ENCODE results near the gene TCF15. TPM values are rescaled to one million over a fixed set of nuclear protein-coding genes. Genes with fewer than 3 reads are reported as not detected.

The TCF15 gene
- total RNA-seq, 1 donor from 2014 or later, result not detected

DNA sequence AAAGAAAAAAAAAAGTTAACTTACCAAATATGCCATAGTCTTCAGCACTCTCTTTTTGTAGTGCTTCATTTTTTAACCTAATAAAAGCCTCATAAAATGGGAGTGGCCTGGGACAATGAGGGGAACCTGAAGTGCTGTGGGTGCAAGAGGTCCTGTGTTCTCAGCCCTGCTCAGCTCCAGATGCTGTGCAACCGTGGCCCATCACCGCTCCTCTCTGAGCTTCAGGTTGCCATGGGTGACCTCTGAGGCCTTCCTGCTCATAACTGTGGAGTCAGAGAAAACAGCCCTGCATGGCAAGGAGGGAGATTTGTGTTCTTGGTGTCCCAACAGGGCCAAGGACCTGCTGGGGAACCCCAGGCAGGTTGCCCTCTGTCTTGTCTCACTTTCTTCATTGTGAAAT is 10.0 kb downstream of the TCF15 start:
- TF ChIP-seq POLR2A (IDR thresholded peaks at IDR 0.05) (no peak), POLR2AphosphoS5 (IDR thresholded peaks at IDR 0.05; ENCODE audit: insufficient read depth in 1 of 2, low read depth in 1 of 2) (no peak)
- TF ChIP-seq, protein P1, sequence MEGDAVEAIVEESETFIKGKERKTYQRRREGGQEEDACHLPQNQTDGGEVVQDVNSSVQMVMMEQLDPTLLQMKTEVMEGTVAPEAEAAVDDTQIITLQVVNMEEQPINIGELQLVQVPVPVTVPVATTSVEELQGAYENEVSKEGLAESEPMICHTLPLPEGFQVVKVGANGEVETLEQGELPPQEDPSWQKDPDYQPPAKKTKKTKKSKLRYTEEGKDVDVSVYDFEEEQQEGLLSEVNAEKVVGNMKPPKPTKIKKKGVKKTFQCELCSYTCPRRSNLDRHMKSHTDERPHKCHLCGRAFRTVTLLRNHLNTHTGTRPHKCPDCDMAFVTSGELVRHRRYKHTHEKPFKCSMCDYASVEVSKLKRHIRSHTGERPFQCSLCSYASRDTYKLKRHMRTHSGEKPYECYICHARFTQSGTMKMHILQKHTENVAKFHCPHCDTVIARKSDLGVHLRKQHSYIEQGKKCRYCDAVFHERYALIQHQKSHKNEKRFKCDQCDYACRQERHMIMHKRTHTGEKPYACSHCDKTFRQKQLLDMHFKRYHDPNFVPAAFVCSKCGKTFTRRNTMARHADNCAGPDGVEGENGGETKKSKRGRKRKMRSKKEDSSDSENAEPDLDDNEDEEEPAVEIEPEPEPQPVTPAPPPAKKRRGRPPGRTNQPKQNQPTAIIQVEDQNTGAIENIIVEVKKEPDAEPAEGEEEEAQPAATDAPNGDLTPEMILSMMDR (IDR thresholded peaks at IDR 0.05), result no peak

DNA sequence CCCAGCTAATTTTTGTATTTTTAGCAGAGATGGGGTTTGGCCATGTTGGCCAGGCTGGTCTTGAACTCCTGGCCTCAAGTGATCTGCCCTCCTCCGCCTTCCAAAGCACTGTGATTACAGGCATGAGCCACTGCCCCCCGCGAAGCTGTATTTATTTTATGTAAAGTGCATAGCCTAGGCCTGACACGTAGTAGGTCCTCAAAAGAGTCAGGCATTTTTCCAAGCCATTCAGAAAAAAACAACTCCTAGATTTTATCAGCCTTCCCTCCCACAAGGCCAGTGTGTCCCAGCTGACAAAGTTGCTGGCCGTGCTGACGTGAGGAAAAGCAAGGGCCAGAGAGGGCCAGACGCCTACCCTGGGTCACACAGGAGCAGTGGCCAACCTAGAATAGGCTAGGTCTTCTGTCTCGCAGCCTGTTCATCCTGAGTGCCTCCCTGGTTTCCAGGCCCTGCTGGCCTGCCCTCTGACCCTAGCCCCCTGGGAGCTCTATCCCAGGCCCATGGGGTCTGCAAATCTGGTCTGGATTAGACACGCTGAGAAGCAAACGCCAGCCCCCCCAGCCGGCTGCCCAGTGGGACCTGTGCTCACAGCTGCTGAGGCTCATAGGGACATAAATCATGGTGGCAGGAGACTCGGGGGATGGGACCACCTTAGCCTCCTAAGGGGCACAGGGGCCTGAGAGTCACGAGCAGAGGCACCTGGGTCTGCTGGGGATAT is 11.8 kb downstream of the TCF15 start:
- DNase-seq (ENCODE audit: extremely low spot score in 2 of 2), result no peak
- intact Hi-C loops (cut with DNase I), result no loop called here
- Histone ChIP-seq H3K27me3 (no peaks in the 10 kb centered on the region), H3K4me1 (no peaks in the 10 kb centered on the region), H3K9me3 (no peaks in the 10 kb centered on the region), H3K27ac (no peak overlapping the region), H3K36me3 (no peaks in the 10 kb centered on the region), H3K4me3 (no peak overlapping the region)
- TF ChIP-seq, protein P1 (IDR thresholded peaks at IDR 0.05), result no peak
- TF ChIP-seq POLR2AphosphoS5 (IDR thresholded peaks at IDR 0.05; ENCODE audit: insufficient read depth in 1 of 2, low read depth in 1 of 2) (no peak), POLR2A (IDR thresholded peaks at IDR 0.05) (no peak)

More for the DNA sequence above, 10.0 kb downstream of the TCF15 start:
- H3K36me3 ChIP-seq, result no peaks in the 10 kb centered on the region
- H3K27ac ChIP-seq, result no peak overlapping the region
- H3K9me3 ChIP-seq, result no peaks in the 10 kb centered on the region
- no peak overlapping the region for H3K4me3 ChIP-seq
- DNase-seq (ENCODE audit: extremely low spot score in 2 of 2), result no peak
- no peaks in the 10 kb centered on the region for H3K27me3 ChIP-seq
- H3K4me1 ChIP-seq, result no peaks in the 10 kb centered on the region
- intact Hi-C loops (cut with DNase I), result no loop called here

DNA sequence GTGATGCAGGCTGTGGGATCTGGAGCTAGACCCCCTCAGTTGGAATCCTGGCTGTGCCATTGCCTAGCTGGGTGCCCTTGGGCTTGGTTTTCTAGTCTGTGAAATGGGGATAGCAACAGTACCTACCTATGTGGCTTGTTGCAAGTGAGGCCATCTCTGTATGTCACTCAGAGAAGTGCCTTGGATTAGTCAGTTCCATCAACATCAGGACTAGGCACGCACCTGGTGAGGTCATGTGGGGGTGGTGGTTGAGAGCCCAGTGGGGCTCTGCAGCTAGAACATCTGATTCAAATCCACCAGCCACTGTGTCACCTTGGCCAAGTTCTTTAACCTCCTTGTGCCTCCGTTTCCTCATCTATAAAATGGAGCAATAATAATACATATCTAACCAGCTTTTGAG is 12.5 kb downstream of the TCF15 start:
- DNase-seq (ENCODE audit: extremely low spot score in 2 of 2), result no peak
- TF ChIP-seq, protein P1 (IDR thresholded peaks at IDR 0.05), result no peak
- TF ChIP-seq POLR2A (IDR thresholded peaks at IDR 0.05), result no peak
- no peak for TF ChIP-seq POLR2AphosphoS5 (IDR thresholded peaks at IDR 0.05; ENCODE audit: insufficient read depth in 1 of 2, low read depth in 1 of 2)
- intact Hi-C loops (cut with DNase I), result no loop called here
- H3K4me3 ChIP-seq, result no peak overlapping the region
- no peaks in the 10 kb centered on the region for H3K27me3 ChIP-seq
- no peaks in the 10 kb centered on the region for H3K36me3 ChIP-seq
- H3K9me3 ChIP-seq, result no peaks in the 10 kb centered on the region
- no peak overlapping the region for H3K27ac ChIP-seq
- no peaks in the 10 kb centered on the region for H3K4me1 ChIP-seq

DNA sequence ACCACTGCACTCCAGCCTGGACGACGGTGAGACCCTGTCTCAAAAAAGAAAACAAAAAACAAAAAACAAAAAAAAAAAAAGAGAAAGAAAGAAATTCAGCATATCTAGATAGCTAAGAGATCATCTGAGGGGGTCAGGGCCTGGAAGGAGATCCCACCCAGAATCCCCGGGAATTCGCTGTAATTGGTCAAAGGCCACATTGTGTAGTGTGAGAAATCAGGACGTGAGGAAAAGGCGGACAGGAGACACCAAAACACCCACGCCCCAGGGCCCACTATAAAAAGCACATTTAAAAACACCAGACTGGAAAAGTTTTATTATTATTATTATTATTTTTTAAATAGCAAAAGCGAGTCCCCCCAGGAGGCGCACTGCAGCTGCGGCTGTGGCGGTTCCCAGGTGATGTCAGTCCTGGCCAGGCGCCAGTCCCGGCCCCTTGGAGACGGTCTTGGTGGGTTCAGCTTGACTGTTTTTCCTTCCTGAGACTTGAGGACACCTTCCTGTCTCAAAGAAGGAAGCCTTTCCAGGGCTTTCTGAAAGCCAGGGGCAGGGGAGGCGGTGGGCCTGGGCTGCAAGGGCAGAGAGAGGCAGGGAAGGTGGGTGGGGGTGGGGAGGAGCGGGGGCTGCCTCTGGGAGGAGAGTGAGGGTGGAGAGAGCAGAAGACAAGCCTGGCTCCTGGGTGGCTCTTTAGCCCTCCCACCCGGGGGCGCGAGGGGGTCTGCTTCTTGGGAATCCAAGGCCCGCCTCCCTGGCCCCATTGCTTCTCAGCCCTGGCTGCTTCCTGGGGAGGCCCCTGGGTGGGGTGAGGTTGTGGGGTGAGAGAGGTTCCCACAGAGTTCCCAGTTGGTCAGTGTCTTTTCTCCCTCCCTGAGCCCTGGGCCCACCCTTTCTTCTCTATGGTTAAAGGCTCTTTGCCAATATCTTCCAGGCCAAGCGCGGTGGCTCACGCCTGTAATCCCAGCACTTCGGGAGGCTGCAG is 14.5 kb downstream of the TCF15 start:
- Histone ChIP-seq H3K27ac (no peak overlapping the region), H3K36me3 (no peaks in the 10 kb centered on the region), H3K27me3 (no peaks in the 10 kb centered on the region), H3K4me3 (no peak overlapping the region), H3K9me3 (no peaks in the 10 kb centered on the region), H3K4me1 (no peaks in the 10 kb centered on the region)
- DNase-seq (ENCODE audit: extremely low spot score in 2 of 2), result no peak
- TF ChIP-seq POLR2AphosphoS5 (IDR thresholded peaks at IDR 0.05; ENCODE audit: insufficient read depth in 1 of 2, low read depth in 1 of 2) (no peak), POLR2A (IDR thresholded peaks at IDR 0.05) (no peak)
- intact Hi-C loops (cut with DNase I), result no loop called here

DNA sequence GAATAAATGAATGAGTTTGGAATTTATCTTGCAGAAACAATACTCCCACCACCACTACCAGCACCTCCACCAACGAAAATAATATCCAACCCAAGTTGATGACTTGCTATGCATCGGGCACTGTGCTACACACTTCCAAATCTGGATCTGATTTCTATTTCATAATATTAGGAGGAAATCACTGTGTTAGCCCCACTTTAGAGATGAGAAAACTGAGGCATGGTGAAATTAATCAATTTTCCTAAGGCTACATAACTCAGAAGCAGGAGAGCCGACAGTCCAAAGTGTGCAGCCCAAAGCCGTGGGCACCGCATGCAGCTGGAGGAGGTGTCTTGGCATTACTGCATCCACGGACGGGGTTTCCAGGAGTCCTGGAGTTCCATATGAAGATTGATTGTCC is 17.6 kb downstream of the TCF15 start:
- no peak overlapping the region for H3K4me3 ChIP-seq
- H3K9me3 ChIP-seq, result no peaks in the 10 kb centered on the region
- intact Hi-C loops (cut with DNase I), result no loop called here
- DNase-seq (ENCODE audit: extremely low spot score in 2 of 2), result no peak
- no peaks in the 10 kb centered on the region for H3K27me3 ChIP-seq
- no peak overlapping the region for H3K27ac ChIP-seq
- no peaks in the 10 kb centered on the region for H3K4me1 ChIP-seq
- no peaks in the 10 kb centered on the region for H3K36me3 ChIP-seq
- TF ChIP-seq, protein P1 (IDR thresholded peaks at IDR 0.05), result no peak
- TF ChIP-seq POLR2A (IDR thresholded peaks at IDR 0.05) (no peak), POLR2AphosphoS5 (IDR thresholded peaks at IDR 0.05; ENCODE audit: insufficient read depth in 1 of 2, low read depth in 1 of 2) (no peak)
